HepG2 (cell line): ENCODE measurements around the gene TRMU. TPM values are rescaled to one million over a fixed set of nuclear protein-coding genes. Genes with fewer than 3 reads are reported as not detected.

ENCODE experiments used
- ATAC-seq: fragments of 200-7000 bp; cut with Tn5 transposase; 3 replicates; pipeline ENCODE4 v1.9.1; 2020; ENCODE audit warnings: mild to moderate bottlenecking, moderate library complexity
- BruUV-seq: library from RNA; stranded (reverse); fragments of 400-500 nt; replicated peaks from 2 replicates; lab custom pipeline; 2021; lab: Mats Ljungman, UMichigan
- CTCF ChIA-PET: fragments of 300-600 bp; formaldehyde crosslinking; extraction: SDS; loops from one replicate; lab custom pipeline; 2021; ENCODE audit warnings: low total read pairs, inconsistent platforms, low intra/inter-chr PET ratio; lab: Yijun Ruan, JAX
- POLR2A ChIA-PET: fragments of 350-600 bp; sonication (Branson Sonifier 250); formaldehyde crosslinking; loops from one replicate; lab custom pipeline; 2020; ENCODE audit warnings: antibody characterized with exemption, inconsistent platforms; lab: Yijun Ruan, JAX
- DNase-seq: peaks from one replicate; pipeline ENCODE4 v3.0.0-alpha.2; 2015; ENCODE audit warnings: low spot score
- FAIRE-seq: peaks from 3 replicates; lab custom pipeline; 2011; peaks lifted over from hg19 to GRCh38; lab: Jason Lieb, UNC
- H2AFZ ChIP-seq: one replicate; pipeline ENCODE4 v1.6.1; 2011; ENCODE audit warnings: low read length, inconsistent platforms
- H3K27ac ChIP-seq: fragments of 300-600 bp; 3 replicates; pipeline ENCODE4 v1.8.0; 2011; ENCODE audit warnings: mixed run types, mild to moderate bottlenecking, mixed read lengths, low read length, inconsistent platforms; ENCODE audit not compliant: insufficient read depth; ENCODE audit errors: extremely low read length
- H3K27me3 ChIP-seq, 2 experiments: fragments of 200-600 bp in 1 of 2; 2 replicates in 1 of 2; 3 replicates in 1 of 2; pipeline versions ENCODE4 v1.6.0 to v1.8.0; 2011; ENCODE audit warnings: low read length in 2 of 2, mild to moderate bottlenecking in 2 of 2, moderate library complexity in 2 of 2, inconsistent platforms in 1 of 2; ENCODE audit not compliant: insufficient read depth in 2 of 2, control insufficient read depth in 1 of 2
- H3K36me3 ChIP-seq, 2 experiments: fragments of 200-600 bp in 1 of 2; replicated peaks in 1 of 2; 2 replicates in 1 of 2; 3 replicates in 1 of 2; pipeline versions ENCODE4 v1.5.1 to v1.8.0; 2011; ENCODE audit warnings: low read length in 2 of 2, inconsistent platforms in 1 of 2; ENCODE audit not compliant: insufficient read depth in 2 of 2, control insufficient read depth in 1 of 2
- H3K4me1 ChIP-seq: 2 replicates; pipeline ENCODE4 v1.5.1; 2012; ENCODE audit warnings: low read length, inconsistent platforms; ENCODE audit not compliant: insufficient read depth
- H3K4me2 ChIP-seq: 2 replicates; pipeline ENCODE4 v1.6.0; 2011; ENCODE audit warnings: low read depth, low read length, inconsistent platforms
- H3K4me3 ChIP-seq, 3 experiments: fragments of 200-600 bp in 1 of 3; sonication (generic), shearing (Covaris generic) in 1 of 3; replicated peaks in 1 of 3; 2 replicates each; pipeline ENCODE4 v1.5.1; 2011 to 2016; ENCODE audit warnings: low read length in 3 of 3, inconsistent platforms in 2 of 3, low read depth in 2 of 3, mild to moderate bottlenecking in 2 of 3, control low read depth in 1 of 3, mixed read lengths in 1 of 3; ENCODE audit not compliant: insufficient read depth in 1 of 3
- H3K79me2 ChIP-seq: one replicate; pipeline ENCODE4 v1.6.1; 2011; ENCODE audit warnings: low read length, inconsistent platforms; ENCODE audit not compliant: insufficient read depth
- H3K9ac ChIP-seq: 2 replicates; pipeline ENCODE4 v1.6.0; 2011; ENCODE audit warnings: mild to moderate bottlenecking, low read depth, low read length, inconsistent platforms; ENCODE audit not compliant: insufficient read depth
- H3K9me3 ChIP-seq: 2 replicates; pipeline ENCODE4 v1.5.1; 2012; ENCODE audit warnings: mild to moderate bottlenecking, low read length
- H4K20me1 ChIP-seq: 2 replicates; pipeline ENCODE4 v1.6.0; 2011; ENCODE audit warnings: inconsistent platforms, mild to moderate bottlenecking, low read length, moderate library complexity; ENCODE audit not compliant: insufficient read depth
- CBX2 ChIP-seq, 2 experiments: fragments of 200-600 bp in 1 of 2; sonication (generic); formaldehyde crosslinking in 1 of 2; IDR thresholded peaks; 2 replicates each; pipeline versions ENCODE4 v1.7.0 to v1.8.1; 2018 to 2022; ENCODE audit warnings: low read depth in 2 of 2, low read length in 1 of 2, mild to moderate bottlenecking in 1 of 2, missing genetic modification reagents in 1 of 2
- FOXM1 ChIP-seq: sonication (generic); formaldehyde crosslinking; IDR thresholded peaks from 2 replicates; pipeline ENCODE4 v1.5.0; 2020; ENCODE audit warnings: missing genetic modification reagents
- GZF1 ChIP-seq: sonication (generic); formaldehyde crosslinking; IDR thresholded peaks from 2 replicates; pipeline ENCODE4 v1.5.1; 2020; ENCODE audit warnings: mild to moderate bottlenecking, missing genetic modification reagents
- HMG20A ChIP-seq: IDR thresholded peaks from 2 replicates; pipeline ENCODE4 v1.6.1; 2016; ENCODE audit warnings: borderline replicate concordance
- HNRNPK ChIP-seq: fragments of 200-400 bp; formaldehyde crosslinking; IDR thresholded peaks from 2 replicates; pipeline ENCODE4 v1.6.1; 2018; ENCODE audit warnings: low read length, low read depth, moderate library complexity, mild to moderate bottlenecking; ENCODE audit not compliant: poor library complexity, severe bottlenecking
- SETDB1 ChIP-seq: sonication (generic); formaldehyde crosslinking; IDR thresholded peaks from 2 replicates; pipeline ENCODE4 v1.5.1; 2020; ENCODE audit warnings: missing genetic modification reagents, mild to moderate bottlenecking, borderline replicate concordance
- TBP ChIP-seq: sonication (generic); formaldehyde crosslinking; IDR thresholded peaks from 2 replicates; pipeline ENCODE4 v1.5.0; 2020; ENCODE audit warnings: missing genetic modification reagents
- TBX2 ChIP-seq: sonication (generic); formaldehyde crosslinking; IDR thresholded peaks from 2 replicates; pipeline ENCODE4 v1.5.0; 2020; ENCODE audit warnings: missing genetic modification reagents, mild to moderate bottlenecking, borderline replicate concordance
- ZNF333 ChIP-seq: sonication (generic); formaldehyde crosslinking; IDR thresholded peaks from 2 replicates; pipeline ENCODE4 v1.4.0; 2020; ENCODE audit warnings: mild to moderate bottlenecking, missing genetic modification reagents, borderline replicate concordance
- ZNF572 ChIP-seq: sonication (generic); formaldehyde crosslinking; IDR thresholded peaks from 2 replicates; pipeline ENCODE4 v1.5.1; 2020; ENCODE audit warnings: mild to moderate bottlenecking, missing genetic modification reagents
- ZNF597 ChIP-seq: sonication (generic); formaldehyde crosslinking; IDR thresholded peaks from 2 replicates; pipeline ENCODE4 v1.5.0; 2020; ENCODE audit warnings: missing genetic modification reagents
- ZNF7 ChIP-seq: IDR thresholded peaks from 2 replicates; pipeline ENCODE4 v1.6.1; 2016; ENCODE audit warnings: missing biosample characterization, missing genetic modification reagents
- ZNF773 ChIP-seq: sonication (generic); formaldehyde crosslinking; IDR thresholded peaks from 2 replicates; pipeline ENCODE4 v1.4.0; 2020; ENCODE audit warnings: missing genetic modification reagents, borderline replicate concordance
- ZSCAN29 ChIP-seq: sonication (generic); formaldehyde crosslinking; conservative IDR thresholded peaks from 2 replicates; pipeline ENCODE4 v1.4.0; 2020; ENCODE audit warnings: mild to moderate bottlenecking, missing genetic modification reagents
- WGBS: methylation state at CpG from one replicate; pipeline ENCODE4 v1.1.6; 2017; ENCODE audit warnings: low lambda C conversion rate; 5-methylcytosine and 5-hydroxymethylcytosine counted together
- in situ Hi-C: cut with HindIII; loops from 2 replicates; pipeline ENCODE4 v1.10.0; 2017; ENCODE audit warnings: low pct_unique_long_range_greater_than_20kb; ENCODE audit not compliant: extremely low pct_ligation_motif_present
- intact Hi-C: fragments of 100-400 bp; cut with micrococcal nuclease; formaldehyde crosslinking; loops from one replicate; pipeline ENCODE4 v1.10.0; 2022; ENCODE audit not compliant: unreplicated experiment
- polyA plus RNA-seq, 8 experiments: library from polyadenylated mRNA; depleted of rRNA in 3 of 8; stranded (reverse) in 7 of 8; unstranded in 1 of 8; fragments of >200 nt; fragmentation: Illumina TruSeq in 4 of 8; extraction: Trizol in 4 of 8; gene quantifications; 2 replicates each; pipeline versions ENCODE4 v1.2.1 to v1.2.3, GENCODE V29; 2011 to 2016; ENCODE audit warnings: low read depth in 4 of 8, missing spikeins in 1 of 8, mixed read lengths in 1 of 8; ENCODE audit not compliant: insufficient read depth in 1 of 8
- total RNA-seq, 5 experiments: library from RNA; depleted of rRNA; stranded (reverse); fragments of >200 nt; fragmentation: Illumina TruSeq; extraction: Trizol; gene quantifications; 2 replicates each; pipeline ENCODE4 v1.2.3, GENCODE V29; 2016; ENCODE audit warnings: low read depth in 1 of 5
- TF ChIP-seq, protein P1 (sequence below): sonication (generic); formaldehyde crosslinking; IDR thresholded peaks from 2 replicates; pipeline ENCODE4 v1.8.1; 2023; ENCODE audit warnings: mild to moderate bottlenecking, missing genetic modification reagents
- TF ChIP-seq, protein P2 (sequence below): sonication (generic); formaldehyde crosslinking; IDR thresholded peaks from 2 replicates; pipeline ENCODE4 v1.8.0; 2022; ENCODE audit warnings: missing genetic modification reagents, low read depth, mild to moderate bottlenecking, borderline replicate concordance

Gene TRMU
- total and polyA plus RNA-seq, 2 of the 13 experiments (the other 11 are each of a cell fraction or from before 2014, with no cell fraction given) = 31.0 to 50.2 TPM

GRCh38 chr22:46373921-46374662 lies 38.6 kb downstream of the TRMU start:
- Histone ChIP-seq H3K4me2 (no peak overlapping the region), H2AFZ (no peak overlapping the region), H3K79me2 (no peaks in the 10 kb centered on the region), H3K4me1 (peaks cover 55% of the 10 kb centered on the region), H3K4me3 (no peak overlapping the region), H3K36me3 (no peaks in the 10 kb centered on the region), H4K20me1 (no peaks in the 10 kb centered on the region), H3K27ac (no peak overlapping the region), H3K27me3 (no peaks in the 10 kb centered on the region; a peak in 1 of 5 replicates), H3K9ac (no peak overlapping the region), H3K9me3 (0 out of 2 replicates have a peak, but pooled peaks cover 5% of the 10 kb centered on the region)
- DNase-seq (no peak), FAIRE-seq (no peak), ATAC-seq (no peak)
- intact Hi-C loops = no loop called here
- ChIA-PET CTCF (no interaction called here), POLR2A (no interaction called here)
- TF ChIP-seq TBX2 (CRISPR knock-in tag) = no peak
- no peak for TF ChIP-seq ZNF333
- TF ChIP-seq ZNF597 (CRISPR knock-in tag) = no peak
- TF ChIP-seq, protein P1, sequence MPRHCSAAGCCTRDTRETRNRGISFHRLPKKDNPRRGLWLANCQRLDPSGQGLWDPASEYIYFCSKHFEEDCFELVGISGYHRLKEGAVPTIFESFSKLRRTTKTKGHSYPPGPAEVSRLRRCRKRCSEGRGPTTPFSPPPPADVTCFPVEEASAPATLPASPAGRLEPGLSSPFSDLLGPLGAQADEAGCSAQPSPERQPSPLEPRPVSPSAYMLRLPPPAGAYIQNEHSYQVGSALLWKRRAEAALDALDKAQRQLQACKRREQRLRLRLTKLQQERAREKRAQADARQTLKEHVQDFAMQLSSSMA = no peak
- TF ChIP-seq ZNF572 (CRISPR knock-in tag) = no peak
- no peak for TF ChIP-seq ZSCAN29 (CRISPR knock-in tag)
- TF ChIP-seq ZNF773 (CRISPR knock-in tag) = no peak
- TF ChIP-seq HNRNPK = no peak
- no peak for TF ChIP-seq HMG20A (CRISPR knock-in tag)
- TF ChIP-seq, protein P2, sequence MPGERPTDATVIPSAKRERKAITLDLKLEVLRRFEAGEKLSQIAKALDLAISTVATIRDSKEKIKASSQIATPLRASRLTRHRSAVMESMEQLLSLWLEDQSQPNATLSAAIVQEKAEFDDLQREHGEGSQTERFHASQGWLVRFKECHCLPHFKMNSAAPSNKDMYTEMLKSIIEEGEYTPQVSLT = no peak
- TF ChIP-seq FOXM1 = no peak
- TF ChIP-seq GZF1 (CRISPR knock-in tag) = no peak
- no peak for TF ChIP-seq ZNF7 (CRISPR knock-in tag)
- TF ChIP-seq CBX2 (IDR thresholded peaks at IDR 0.05; ENCODE audit: low read depth, low read length) = no peak
- no peak for TF ChIP-seq CBX2 (CRISPR knock-in tag; IDR thresholded peaks at IDR 0.05; ENCODE audit: low read depth)
- no peak for TF ChIP-seq TBP (CRISPR knock-in tag)
- TF ChIP-seq SETDB1 (CRISPR knock-in tag) = no peak
- 92% methylated on average over 24 of the region's 31 CpGs for WGBS
- in situ Hi-C loops = no loop called here
- BruUV-seq = no TSS peak
